ENCODE results near the gene ANKRD34B.

DNA sequence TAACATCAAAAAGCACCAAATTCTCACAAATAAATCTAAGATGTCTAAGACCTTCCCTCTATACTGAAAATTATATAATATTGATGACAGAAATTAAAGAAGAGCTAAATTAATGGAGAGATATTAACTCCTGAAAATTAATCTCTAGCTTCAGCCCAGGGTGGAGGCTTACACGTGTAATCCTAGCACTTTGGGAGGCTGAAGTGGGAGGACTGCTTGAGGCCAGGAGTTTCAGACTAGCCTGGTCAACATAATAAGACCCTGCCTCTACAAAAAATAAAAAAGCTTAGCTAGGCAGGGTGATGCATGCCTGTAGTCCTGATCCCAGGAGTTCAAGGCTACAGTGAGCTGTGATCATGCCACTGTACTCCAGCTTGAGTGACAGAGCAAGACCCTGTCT is 39.6 kb upstream of the ANKRD34B start:
- no peak for TF ChIP-seq CTCF (IDR thresholded peaks at IDR 0.05; ENCODE audit: borderline replicate concordance, extremely low read depth, low read length, poor library complexity, severe bottlenecking)
- TF ChIP-seq EZH2 (IDR thresholded peaks at IDR 0.05; ENCODE audit: borderline replicate concordance, low read depth, low read length, severe bottlenecking), result no peak

All from DND-41 (cell line).